Fibroblast of peridontal ligament (primary cell): ENCODE data around the gene SMURF2.
A peak's percentile ranks its signal among the peaks of the same experiment; 100 is the strongest.
"Not testable (repeated sequence)": the region's sequence is repeated elsewhere in the genome, so short reads cannot be mapped to it uniquely, and the experiment has no call there.

Experiments
- DNase-seq: peaks from one replicate; pipeline ENCODE4 v3.0.0-alpha.2; 2010; ENCODE audit errors: extremely low read depth

The SMURF2 gene

GRCh38 chr17:64664299-64664981 is 2.3 kb upstream of the SMURF2 start:
- DNase-seq = not testable (repeated sequence)

GRCh38 chr17:64663836-64664235 is 1.7 kb upstream of the SMURF2 start:
- DNase-seq = not testable (repeated sequence)

GRCh38 chr17:64662774-64663367 is 764 bp upstream of the SMURF2 start:
- DNase-seq = no peak

GRCh38 chr17:64661726-64661975 is 456 bp downstream of the SMURF2 start:
- no peak for DNase-seq

DNA sequence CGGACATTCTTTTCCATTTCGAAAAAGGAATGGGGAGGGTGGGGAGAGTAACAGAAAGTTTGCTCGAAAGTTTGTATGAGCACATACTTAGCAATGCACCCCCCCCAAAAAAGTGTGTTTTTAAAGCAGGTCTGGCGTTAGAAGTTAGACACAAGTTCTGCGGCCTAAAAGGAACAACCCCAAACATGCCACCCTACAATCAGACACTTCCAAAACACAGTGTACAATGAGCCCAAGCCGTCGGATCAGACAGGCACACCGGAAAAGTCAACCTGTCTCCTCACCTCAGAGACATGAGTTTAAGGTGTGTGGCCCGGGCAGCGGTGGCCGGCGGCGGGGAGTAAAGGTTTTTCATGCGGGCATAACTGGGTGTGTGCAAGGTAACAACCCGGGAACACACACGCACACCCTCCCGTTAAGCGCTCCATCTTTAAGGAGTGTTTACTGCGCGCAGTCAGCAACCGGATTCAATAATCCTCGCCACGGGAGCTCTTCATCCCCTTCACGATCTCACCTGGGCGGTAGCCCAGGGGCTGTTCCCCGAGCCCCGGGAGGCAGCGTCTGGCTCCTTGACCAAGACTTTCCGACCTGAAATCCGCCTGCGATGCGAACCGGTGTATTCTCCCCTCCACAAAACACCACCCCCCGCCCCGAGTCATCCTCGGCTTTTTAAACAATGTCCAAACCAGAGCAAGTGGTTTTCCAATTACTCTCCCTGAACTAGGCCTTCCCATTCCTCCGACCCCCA is 955 bp downstream of the SMURF2 start:
- DNase-seq = not testable (repeated sequence)

DNA sequence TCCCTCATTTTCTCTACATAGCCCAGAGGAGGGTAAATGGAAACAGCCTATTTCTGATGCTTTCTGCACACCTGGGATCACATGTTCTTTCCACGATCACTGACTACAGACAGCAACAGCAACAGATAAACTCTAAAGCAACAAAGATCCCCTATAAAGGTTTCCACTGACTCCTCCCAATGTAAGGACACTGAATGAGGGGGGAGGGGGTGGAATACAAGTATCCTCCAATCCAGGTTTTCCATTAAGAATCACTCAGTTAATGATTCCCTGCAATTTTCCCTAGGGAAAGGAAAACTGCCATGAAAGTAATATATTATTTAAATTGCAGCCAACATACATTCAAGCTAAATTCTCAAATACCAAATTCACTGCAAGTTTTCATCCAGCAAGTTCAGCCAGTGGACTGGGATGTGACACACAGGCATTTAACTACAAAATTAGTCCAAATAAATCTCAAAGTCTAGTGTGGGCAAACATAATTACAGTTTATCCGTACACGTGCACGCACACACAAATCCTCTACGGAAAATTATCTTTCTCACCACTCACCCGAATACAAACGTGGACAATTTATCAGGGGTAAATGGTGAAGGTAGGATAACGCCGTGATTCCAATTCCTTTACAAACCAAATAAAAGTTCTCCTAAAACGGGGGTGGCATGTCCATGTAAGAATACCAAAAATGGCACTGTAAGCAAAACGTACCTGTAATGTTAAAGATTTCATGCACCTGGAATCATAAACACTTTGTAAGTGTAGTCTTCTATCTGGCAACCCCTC is 1.7 kb downstream of the SMURF2 start:
- not testable (repeated sequence) for DNase-seq

GRCh38 chr17:64658931-64659330 is 3.2 kb downstream of the SMURF2 start:
- DNase-seq = peak; percentile 69

- no peak for DNase-seq
These were observed 4.4 kb downstream of the SMURF2 start for GRCh38 chr17:64657610-64658125.

DNA sequence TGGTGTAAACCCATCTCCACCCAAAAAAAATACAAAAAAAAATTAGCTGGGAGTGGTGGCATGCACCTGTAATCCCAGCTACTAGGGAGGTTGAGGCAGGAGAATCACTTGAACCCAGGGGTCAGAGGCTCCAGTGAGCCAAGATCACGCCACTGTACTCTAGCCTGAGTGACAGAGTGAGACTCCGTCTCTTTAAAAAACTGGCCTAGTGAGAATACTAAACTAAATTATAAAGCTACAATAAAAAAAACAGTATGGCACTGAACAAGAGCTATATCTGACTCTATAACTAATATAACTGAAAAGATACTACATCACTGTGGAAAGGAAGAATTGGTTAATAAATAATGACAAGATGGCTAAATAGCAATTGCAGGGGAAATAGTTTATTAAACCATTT is 6.4 kb downstream of the SMURF2 start:
- no peak for DNase-seq

DNA sequence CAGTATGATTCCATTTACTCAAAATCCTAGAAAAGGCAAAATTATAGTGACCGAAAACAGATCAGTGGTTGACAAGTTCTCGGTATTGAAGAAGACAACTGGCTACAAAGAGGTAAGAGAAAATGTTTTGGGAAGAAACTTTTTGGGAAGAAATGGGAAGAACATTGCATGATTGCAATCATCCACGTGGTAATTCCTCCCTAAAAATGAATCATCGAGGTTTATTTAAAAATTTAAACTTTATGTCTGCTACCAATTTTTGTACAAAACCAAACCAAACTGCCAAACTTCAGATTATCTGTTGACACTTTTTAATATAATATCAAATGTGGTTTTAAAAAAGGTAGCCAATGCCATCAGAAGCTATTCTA is 8.1 kb downstream of the SMURF2 start:
- peak; percentile 61 for DNase-seq

DNA sequence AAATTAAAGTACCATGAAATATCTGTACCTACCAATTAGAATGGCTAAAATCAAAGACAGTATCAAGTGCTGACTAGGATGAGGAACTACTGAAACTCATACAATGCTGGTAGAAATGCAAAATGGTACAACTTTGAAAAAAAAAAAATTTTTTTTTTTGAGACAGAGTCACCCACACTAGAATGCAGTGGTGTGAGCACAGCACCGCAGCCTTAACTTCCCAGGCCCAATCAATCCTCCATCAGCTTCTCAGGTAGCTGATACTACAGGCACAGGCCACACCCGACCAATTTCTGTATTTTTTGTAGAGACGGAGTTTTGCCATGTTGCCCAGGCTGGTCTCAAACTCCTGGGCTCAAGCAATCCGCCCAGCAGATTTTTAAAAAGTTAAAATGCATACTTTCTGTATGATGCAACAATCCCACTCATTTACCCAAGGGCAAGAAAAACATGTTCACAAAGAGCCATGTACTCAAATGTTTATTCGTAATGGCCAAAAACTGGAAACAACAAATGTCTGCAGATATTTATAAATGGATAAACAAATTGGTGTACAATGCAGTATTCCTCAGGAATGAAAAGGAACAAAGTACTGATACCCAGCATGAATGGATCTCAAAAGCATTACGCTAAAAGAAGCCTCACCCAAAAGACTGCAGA is 8.7 kb downstream of the SMURF2 start:
- DNase-seq = peak; percentile 63

GRCh38 chr17:64651889-64652288 is 10.2 kb downstream of the SMURF2 start:
- no peak for DNase-seq

GRCh38 chr17:64648234-64648633 is 13.9 kb downstream of the SMURF2 start:
- DNase-seq = peak; percentile 55

DNA sequence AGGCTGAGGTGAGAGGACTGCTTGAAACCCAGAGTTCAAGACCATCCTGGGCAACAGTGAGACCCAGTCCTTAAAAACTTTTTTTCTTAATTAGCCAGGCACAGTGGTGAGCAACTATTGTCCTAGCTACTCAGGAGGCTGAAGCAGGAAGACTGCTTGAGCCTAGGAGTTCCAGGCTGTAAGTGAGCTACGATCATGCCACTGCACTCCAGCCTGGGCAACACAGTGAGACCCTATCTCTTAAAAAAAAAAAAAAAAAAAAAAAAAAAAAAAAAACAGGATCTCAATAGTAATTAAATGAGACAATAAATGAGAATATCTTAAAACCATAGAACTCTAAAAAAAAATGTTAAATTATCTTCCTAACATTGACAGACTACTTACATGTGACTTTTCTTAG is 14.3 kb downstream of the SMURF2 start:
- no peak for DNase-seq

- no peak for DNase-seq
These were observed 22.6 kb downstream of the SMURF2 start for GRCh38 chr17:64639516-64639915.

- DNase-seq = peak; percentile 45
These were observed 23.4 kb downstream of the SMURF2 start for GRCh38 chr17:64638552-64639203.

DNA sequence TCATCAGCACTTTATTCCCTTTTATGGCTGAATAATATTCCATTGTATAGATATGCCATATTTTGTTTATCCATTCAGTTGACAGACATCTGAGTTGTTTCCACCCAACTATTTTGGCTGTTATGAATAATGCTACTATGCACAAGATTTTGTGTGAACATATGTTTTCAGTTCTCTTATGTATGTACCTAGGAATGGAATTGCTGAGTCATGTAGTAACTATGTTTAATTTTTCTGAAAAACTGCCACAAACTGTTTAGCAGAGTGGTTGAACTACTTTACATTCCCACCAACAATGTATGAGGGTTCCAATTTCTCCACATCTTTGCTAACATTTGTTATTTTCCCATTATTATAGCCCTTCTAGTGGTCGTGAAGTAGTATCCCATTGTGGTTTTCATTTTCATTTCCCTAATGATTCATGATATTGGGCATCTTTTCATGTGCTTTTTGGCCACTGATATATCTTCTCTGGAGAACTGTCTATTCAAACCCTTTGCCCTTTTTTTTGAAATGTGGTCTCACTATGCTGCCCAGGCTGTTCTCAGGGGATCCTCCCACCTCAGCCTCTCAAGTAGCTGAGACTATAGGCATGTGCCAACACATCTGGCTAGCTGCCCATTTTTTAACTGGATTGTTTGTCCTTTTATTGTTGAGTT is 26.3 kb downstream of the SMURF2 start:
- peak; percentile 97 for DNase-seq

DNA sequence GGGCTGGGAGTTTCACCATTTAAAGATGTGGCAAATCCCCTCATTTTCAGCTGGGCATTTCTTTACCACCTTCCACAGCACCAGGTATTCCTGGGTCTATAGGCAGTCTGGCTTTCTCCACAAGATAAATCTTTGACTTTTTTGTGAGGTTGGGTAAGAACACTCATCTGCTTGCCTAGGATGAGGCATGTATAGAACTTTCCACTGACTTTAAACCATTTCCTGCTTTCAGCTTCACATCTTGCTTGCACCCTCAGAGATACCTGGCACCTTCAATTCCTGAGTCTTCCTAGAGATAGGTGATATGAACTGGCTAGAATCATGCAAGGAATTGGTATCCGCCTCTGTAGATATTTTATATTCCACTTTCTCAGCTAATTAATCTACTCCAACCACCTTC is 27.9 kb downstream of the SMURF2 start:
- no peak for DNase-seq

DNA sequence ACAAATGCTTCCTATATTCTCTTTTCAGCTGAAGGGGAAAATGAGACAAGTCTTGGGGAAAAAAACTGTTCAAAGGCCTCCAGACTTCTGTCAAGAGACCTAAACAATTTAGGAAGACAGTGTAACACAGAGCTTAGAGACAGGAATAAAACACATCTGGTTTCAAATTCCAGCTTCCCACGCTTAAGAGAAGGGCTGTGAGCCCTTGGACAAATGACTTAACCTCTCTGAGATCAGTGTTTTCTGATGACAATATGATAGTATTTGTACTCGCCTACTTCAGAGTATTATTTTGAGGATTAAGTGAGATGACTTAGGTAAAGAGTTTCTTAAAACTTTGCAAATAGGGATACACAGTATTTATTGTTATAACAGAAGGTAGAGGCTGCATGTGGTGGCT is 29.5 kb downstream of the SMURF2 start:
- peak; percentile 61 for DNase-seq

DNA sequence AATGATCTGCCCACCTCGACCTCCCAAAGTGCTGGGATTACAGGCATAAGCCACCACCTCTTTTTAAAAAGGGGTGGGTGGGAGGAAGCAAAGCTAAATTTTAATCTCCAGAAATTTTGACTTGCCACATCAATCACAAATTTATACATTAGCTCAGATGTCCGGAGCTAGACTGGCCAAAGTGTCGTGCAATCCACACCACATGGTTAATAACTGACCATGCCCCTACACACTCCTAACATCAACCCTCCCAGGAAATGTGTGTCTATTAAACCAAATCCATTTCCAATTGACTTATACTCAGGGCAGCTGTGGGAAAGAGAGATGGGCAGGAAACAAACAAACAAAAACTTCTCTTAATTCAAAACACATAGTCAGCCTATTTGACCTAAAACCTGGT is 29.9 kb downstream of the SMURF2 start:
- DNase-seq = no peak
